ENCODE measurements around the gene MRPL19. TPM values are rescaled to one million over a fixed set of nuclear protein-coding genes. Genes with fewer than 3 reads are reported as not detected.
A peak's percentile ranks its signal among the peaks of the same experiment; 100 is the strongest.

The MRPL19 gene
- total and polyA plus RNA-seq, 2 of the 13 experiments (the other 11 are each of a cell fraction or from before 2014, with no cell fraction given), result 43.2 to 163 TPM

DNA sequence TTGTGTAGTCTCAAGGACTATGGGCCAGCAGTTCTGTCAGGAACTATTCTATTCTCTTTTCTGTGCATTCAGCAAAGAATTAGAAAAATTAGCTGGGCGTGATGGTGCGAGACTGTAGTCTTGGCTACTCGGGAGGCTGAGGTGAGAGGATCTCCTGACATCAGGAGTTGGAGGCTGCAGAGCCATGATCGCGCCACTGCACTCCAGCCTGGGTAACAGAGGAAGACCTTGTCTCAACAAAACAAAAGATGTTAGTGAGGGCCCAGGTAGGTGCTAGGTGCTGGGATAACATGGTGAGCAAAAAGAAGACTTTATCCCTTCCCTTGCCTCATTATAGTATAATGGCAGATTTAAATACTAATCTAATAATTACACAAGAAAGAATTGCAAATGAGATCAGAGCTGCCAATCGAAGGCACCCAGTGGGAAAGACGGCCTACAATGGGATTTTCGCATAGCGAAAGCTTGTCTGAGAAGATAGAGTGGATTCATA is 447 bp upstream of the MRPL19 start:
- H2AFZ ChIP-seq (ENCODE audit: low read length), result peak overlapping the region; percentile 97
- DNase-seq (ENCODE audit: low spot score), result peak; percentile 13
- H3K79me2 ChIP-seq (ENCODE audit: insufficient read depth, low read length), result peaks cover 35% of the 10 kb centered on the region
- peak overlapping the region; percentile 82 to 94 (median 90) for H3K4me3 ChIP-seq (replicated peaks in 1 of 3; ENCODE audit: insufficient read depth in 1 of 3, low read depth in 2 of 3, low read length in 3 of 3)
- ChIA-PET CTCF (ENCODE audit: low intra/inter-chr PET ratio, low total read pairs) (interaction anchor here (1.2 kb wide), 1 partner anchor 31 kb away, joined by 3 read pairs; no protein-coding TSS in a partner anchor), POLR2A (interaction anchor here (0.7 to 2.2 kb wide), 10 partner anchors 10 to 180 kb away, joined by 4 to 15 read pairs (median 6); partner anchors contain the start of genes EVA1A and GCFC2)
- peak overlapping the region; percentile 72 for H3K4me2 ChIP-seq (ENCODE audit: low read depth, low read length)
- WGBS (ENCODE audit: low lambda C conversion rate), result 43% methylated on average over 9 of the region's 9 CpGs
- no peak for FAIRE-seq
- H3K9me3 ChIP-seq (ENCODE audit: low read length), result no peaks in the 10 kb centered on the region
- no TSS peak for BruUV-seq (replicated peaks)
- peak; percentile 34 for ATAC-seq
- no peaks in the 10 kb centered on the region; a peak in 1 of 5 replicates for H3K27me3 ChIP-seq (ENCODE audit: control insufficient read depth in 1 of 2, insufficient read depth in 2 of 2, low read length in 2 of 2)
- H3K4me1 ChIP-seq (ENCODE audit: insufficient read depth, low read length), result peaks cover 31% of the 10 kb centered on the region
- peaks cover 6 to 23% of the 10 kb centered on the region in 2 experiments for H3K36me3 ChIP-seq (replicated peaks in 1 of 2; ENCODE audit: control insufficient read depth in 1 of 2, insufficient read depth in 2 of 2, low read length in 2 of 2)
- in situ Hi-C loops (cut with HindIII; ENCODE audit: extremely low pct_ligation_motif_present, low pct_unique_long_range_greater_than_20kb), result no loop called here
- intact Hi-C loops (cut with micrococcal nuclease; ENCODE audit: unreplicated experiment), result loop anchor here (2.0 kb wide), 1 partner anchor 65 kb away; the partner anchor contains the start of gene GCFC2
- H3K9ac ChIP-seq (ENCODE audit: insufficient read depth, low read depth, low read length), result peak overlapping the region; percentile 96
- H3K27ac ChIP-seq (ENCODE audit: extremely low read length, insufficient read depth, low read length), result peak overlapping the region; percentile 82
- H4K20me1 ChIP-seq (ENCODE audit: insufficient read depth, low read length), result no peaks in the 10 kb centered on the region
- peak; percentile 72; the same call in 1 of the 2 replicates for TF ChIP-seq ZNF354B (CRISPR knock-in tag; IDR thresholded peaks at IDR 0.05)
- no peak for TF ChIP-seq TMF1 (CRISPR knock-in tag; IDR thresholded peaks at IDR 0.05; ENCODE audit: low read depth)
- TF ChIP-seq ZNF234 (CRISPR knock-in tag; conservative IDR thresholded peaks at IDR 0.05), result no peak
- TF ChIP-seq, protein P1, sequence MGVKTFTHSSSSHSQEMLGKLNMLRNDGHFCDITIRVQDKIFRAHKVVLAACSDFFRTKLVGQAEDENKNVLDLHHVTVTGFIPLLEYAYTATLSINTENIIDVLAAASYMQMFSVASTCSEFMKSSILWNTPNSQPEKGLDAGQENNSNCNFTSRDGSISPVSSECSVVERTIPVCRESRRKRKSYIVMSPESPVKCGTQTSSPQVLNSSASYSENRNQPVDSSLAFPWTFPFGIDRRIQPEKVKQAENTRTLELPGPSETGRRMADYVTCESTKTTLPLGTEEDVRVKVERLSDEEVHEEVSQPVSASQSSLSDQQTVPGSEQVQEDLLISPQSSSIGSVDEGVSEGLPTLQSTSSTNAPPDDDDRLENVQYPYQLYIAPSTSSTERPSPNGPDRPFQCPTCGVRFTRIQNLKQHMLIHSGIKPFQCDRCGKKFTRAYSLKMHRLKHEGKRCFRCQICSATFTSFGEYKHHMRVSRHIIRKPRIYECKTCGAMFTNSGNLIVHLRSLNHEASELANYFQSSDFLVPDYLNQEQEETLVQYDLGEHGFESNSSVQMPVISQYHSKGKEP (CRISPR knock-in tag; IDR thresholded peaks at IDR 0.05), result no peak
- TF ChIP-seq, protein P2, sequence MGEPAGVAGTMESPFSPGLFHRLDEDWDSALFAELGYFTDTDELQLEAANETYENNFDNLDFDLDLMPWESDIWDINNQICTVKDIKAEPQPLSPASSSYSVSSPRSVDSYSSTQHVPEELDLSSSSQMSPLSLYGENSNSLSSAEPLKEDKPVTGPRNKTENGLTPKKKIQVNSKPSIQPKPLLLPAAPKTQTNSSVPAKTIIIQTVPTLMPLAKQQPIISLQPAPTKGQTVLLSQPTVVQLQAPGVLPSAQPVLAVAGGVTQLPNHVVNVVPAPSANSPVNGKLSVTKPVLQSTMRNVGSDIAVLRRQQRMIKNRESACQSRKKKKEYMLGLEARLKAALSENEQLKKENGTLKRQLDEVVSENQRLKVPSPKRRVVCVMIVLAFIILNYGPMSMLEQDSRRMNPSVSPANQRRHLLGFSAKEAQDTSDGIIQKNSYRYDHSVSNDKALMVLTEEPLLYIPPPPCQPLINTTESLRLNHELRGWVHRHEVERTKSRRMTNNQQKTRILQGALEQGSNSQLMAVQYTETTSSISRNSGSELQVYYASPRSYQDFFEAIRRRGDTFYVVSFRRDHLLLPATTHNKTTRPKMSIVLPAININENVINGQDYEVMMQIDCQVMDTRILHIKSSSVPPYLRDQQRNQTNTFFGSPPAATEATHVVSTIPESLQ (CRISPR knock-in tag; conservative IDR thresholded peaks at IDR 0.05), result no peak
- TF ChIP-seq NFE2 (CRISPR knock-in tag; IDR thresholded peaks at IDR 0.05), result no peak
- no peak for TF ChIP-seq MTA1 (CRISPR knock-in tag; IDR thresholded peaks at IDR 0.05; ENCODE audit: borderline replicate concordance)
- TF ChIP-seq PHB2 (IDR thresholded peaks at IDR 0.05; ENCODE audit: partially characterized antibody), result no peak
- TF ChIP-seq DPF2 (CRISPR knock-in tag; IDR thresholded peaks at IDR 0.05; ENCODE audit: borderline replicate concordance, low read depth), result no peak
- TF ChIP-seq FOXA3 (CRISPR knock-in tag; IDR thresholded peaks at IDR 0.05), result no peak
- 0 out of 2 replicates have a peak, but pooled peaks have one; percentile 25 for TF ChIP-seq ZNF256 (CRISPR knock-in tag; conservative IDR thresholded peaks at IDR 0.05)
- no peak for TF ChIP-seq ZNF546 (CRISPR knock-in tag; conservative IDR thresholded peaks at IDR 0.05)
- peak; percentile 82 for TF ChIP-seq ZMYM3 (CRISPR knock-in tag; IDR thresholded peaks at IDR 0.05)
- peak; percentile 89 for TF ChIP-seq KDM1A (CRISPR knock-in tag; IDR thresholded peaks at IDR 0.05)
- TF ChIP-seq RCOR2 (CRISPR knock-in tag; IDR thresholded peaks at IDR 0.05), result peak; percentile 76
- TF ChIP-seq ZNF225 (CRISPR knock-in tag; IDR thresholded peaks at IDR 0.05), result no peak
- TF ChIP-seq ZNF451 (CRISPR knock-in tag; IDR thresholded peaks at IDR 0.05), result 0 out of 2 replicates have a peak, but pooled peaks have one; percentile 16
- TF ChIP-seq ZNF660 (CRISPR knock-in tag; IDR thresholded peaks at IDR 0.05; ENCODE audit: borderline replicate concordance, low read depth), result no peak
- TF ChIP-seq ZMYM2 (CRISPR knock-in tag; IDR thresholded peaks at IDR 0.05), result peak; percentile 88
- peak; percentile 55; the same call in 1 of the 2 replicates for TF ChIP-seq CHD4 (IDR thresholded peaks at IDR 0.05; ENCODE audit: borderline replicate concordance, low read length)
- TF ChIP-seq ZNF670 (CRISPR knock-in tag; IDR thresholded peaks at IDR 0.05; ENCODE audit: borderline replicate concordance), result no peak
- no peak for TF ChIP-seq PAF1 (CRISPR knock-in tag; IDR thresholded peaks at IDR 0.05)
- TF ChIP-seq JDP2 (CRISPR knock-in tag; IDR thresholded peaks at IDR 0.05; ENCODE audit: borderline replicate concordance), result no peak

All from HepG2 (cell line).